Mammary epithelial cell (primary cell): ENCODE results near the gene MTFMT.

Experiments
- CTCF ChIP-seq, 2 donors: IDR thresholded peaks in 1 of 2; conservative IDR thresholded peaks in 1 of 2; 2 replicates each; pipeline ENCODE4 v1.5.1; 2011 to 2012; ENCODE audit warnings: inconsistent platforms in 2 of 2, low read length in 2 of 2, mild to moderate bottlenecking in 2 of 2, control low read depth in 1 of 2, low read depth in 1 of 2; ENCODE audit not compliant: insufficient read depth in 1 of 2; ENCODE audit errors: extremely low read depth in 1 of 2
- EZH2 ChIP-seq: IDR thresholded peaks from 2 replicates; pipeline ENCODE4 v1.6.1; 2012; ENCODE audit warnings: low read length, inconsistent platforms, borderline replicate concordance

GRCh38 chr15:65034719-65035118, 5.3 kb upstream of the MTFMT start:
- TF ChIP-seq CTCF (conservative IDR thresholded peaks at IDR 0.05 in 1 of 2, IDR thresholded peaks at IDR 0.05 in 1 of 2; ENCODE audit: extremely low read depth in 1 of 2, insufficient read depth in 1 of 2, low read depth in 1 of 2, low read length in 2 of 2) (no peak), EZH2 (no peak)
